OCI-LY3 (cell line): ENCODE measurements around the gene JARID2.

Experiments
- H2AFZ ChIP-seq: fragments of 200-600, 300-600 bp; shearing (Covaris generic); 2 replicates; pipeline ENCODE4 v1.6.0; 2014; ENCODE audit warnings: antibody characterized with exemption, low read depth, low read length
- H3K27ac ChIP-seq: fragments of 200-600, 300-600 bp; sonication (generic); 2 replicates; pipeline ENCODE4 v1.5.1; 2014; ENCODE audit warnings: mild to moderate bottlenecking, low read length, moderate library complexity, mixed read lengths
- H3K27me3 ChIP-seq: fragments of 200-600, 300-600 bp; sonication (generic); 2 replicates; pipeline ENCODE4 v1.6.1; 2014; ENCODE audit warnings: low read depth, low read length, mixed read lengths
- H3K36me3 ChIP-seq: fragments of 200-600, 300-600 bp; sonication (generic); replicated peaks from 2 replicates; pipeline ENCODE3; 2014; ENCODE audit warnings: low read depth, low read length, mixed read lengths
- H3K4me1 ChIP-seq: fragments of 300-600, 200-600 bp; sonication (generic); 2 replicates; pipeline ENCODE4 v1.6.1; 2014; ENCODE audit warnings: low read length, mixed read lengths
- H3K4me2 ChIP-seq: fragments of 200-600, 300-600 bp; sonication (generic); 2 replicates; pipeline ENCODE4 v1.6.1; 2014; ENCODE audit warnings: low read length, mixed read lengths
- H3K4me3 ChIP-seq: fragments of 300-600, 200-600 bp; sonication (generic); 2 replicates; pipeline ENCODE4 v1.5.1; 2014; ENCODE audit warnings: antibody characterized with exemption, mild to moderate bottlenecking, low read length, moderate library complexity
- H3K79me2 ChIP-seq: fragments of 300-600, 200-600 bp; shearing (Covaris generic); 2 replicates; pipeline ENCODE4 v1.6.1; 2014; ENCODE audit warnings: mild to moderate bottlenecking, low read length, mixed read lengths
- H3K9ac ChIP-seq: fragments of 300-600, 200-600 bp; shearing (Covaris generic); 2 replicates; pipeline ENCODE4 v1.6.0; 2014; ENCODE audit warnings: mild to moderate bottlenecking, low read length, moderate library complexity
- H3K9me3 ChIP-seq: fragments of 200-600, 300-600 bp; shearing (Covaris generic); 2 replicates; pipeline ENCODE4 v1.6.1; 2014; ENCODE audit warnings: low read length, mixed read lengths; ENCODE audit not compliant: insufficient read depth
- H4K20me1 ChIP-seq: fragments of 200-600, 300-600 bp; sonication (generic); 2 replicates; pipeline ENCODE4 v1.6.1; 2016; ENCODE audit warnings: low read length, mixed read lengths; ENCODE audit not compliant: insufficient read depth
- CTCF ChIP-seq: fragments of 200-600, 300-600 bp; sonication (generic); IDR thresholded peaks from 2 replicates; pipeline ENCODE4 v1.5.1; 2014; ENCODE audit warnings: antibody characterized with exemption, low read length, low read depth
- EZH2phosphoT487 ChIP-seq: fragments of 200-600 bp; shearing (Covaris generic); IDR thresholded peaks from 2 replicates; pipeline ENCODE4 v1.6.1; 2018; ENCODE audit warnings: antibody characterized with exemption, mixed run types, low read depth

Gene JARID2

DNA sequence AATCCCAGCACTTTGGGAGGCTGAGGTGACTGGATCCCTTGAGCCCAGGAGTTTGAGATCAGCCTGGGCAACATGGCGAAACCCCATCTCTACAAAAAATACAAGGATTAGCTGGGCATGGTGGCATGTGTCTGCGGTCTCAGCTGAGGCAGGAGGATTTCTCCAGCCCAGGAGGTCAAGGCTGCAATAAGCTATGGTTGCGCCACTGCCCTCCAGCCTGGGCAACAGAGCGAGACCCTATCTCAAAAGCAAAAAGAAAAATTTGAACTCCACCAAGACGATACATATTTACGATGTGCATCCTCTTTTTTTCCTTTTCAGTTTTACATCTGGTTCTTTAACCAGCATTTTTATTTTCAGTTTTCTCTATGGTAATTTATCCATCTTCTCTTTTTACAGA lies 162.1 kb downstream of the JARID2 start:
- H3K9ac ChIP-seq: no peak overlapping the region
- H3K4me1 ChIP-seq: no peaks in the 10 kb centered on the region
- no peak overlapping the region for H3K4me3 ChIP-seq
- no peaks in the 10 kb centered on the region for H3K9me3 ChIP-seq
- peaks cover 49% of the 10 kb centered on the region for H4K20me1 ChIP-seq
- peaks cover 2% of the 10 kb centered on the region for H3K36me3 ChIP-seq
- H3K4me2 ChIP-seq: no peak overlapping the region
- peaks cover 65% of the 10 kb centered on the region for H3K79me2 ChIP-seq
- no peak overlapping the region for H3K27ac ChIP-seq
- TF ChIP-seq CTCF (no peak), EZH2phosphoT487 (no peak)
- H2AFZ ChIP-seq: no peak overlapping the region
- H3K27me3 ChIP-seq: no peaks in the 10 kb centered on the region

DNA sequence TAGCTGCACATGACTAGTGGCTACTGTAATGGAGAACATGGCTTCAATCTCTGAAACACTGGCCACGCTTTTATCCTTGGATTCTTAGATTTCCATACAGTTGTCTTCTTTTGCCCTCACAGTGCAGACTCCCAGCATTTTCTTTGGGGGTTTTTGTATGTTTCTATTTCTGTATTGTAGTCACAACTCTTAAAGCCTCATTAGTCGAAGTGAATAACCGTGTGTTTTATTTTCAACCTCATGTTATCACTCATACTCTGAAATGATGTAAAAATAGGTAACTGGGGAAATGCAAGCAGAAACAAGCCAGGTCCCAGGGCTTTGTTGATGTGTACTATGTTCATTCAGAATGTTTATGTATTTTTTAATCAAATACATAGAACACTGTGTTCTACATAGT lies 162.9 kb downstream of the JARID2 start:
- Histone ChIP-seq H3K9ac (no peak overlapping the region), H3K4me1 (no peaks in the 10 kb centered on the region), H3K4me2 (no peak overlapping the region), H2AFZ (no peak overlapping the region), H3K79me2 (peaks cover 58% of the 10 kb centered on the region), H3K4me3 (no peak overlapping the region), H3K36me3 (peaks cover 2% of the 10 kb centered on the region), H3K27me3 (no peaks in the 10 kb centered on the region), H3K9me3 (no peaks in the 10 kb centered on the region), H4K20me1 (peaks cover 42% of the 10 kb centered on the region), H3K27ac (no peak overlapping the region)
- TF ChIP-seq CTCF (no peak), EZH2phosphoT487 (no peak)

DNA sequence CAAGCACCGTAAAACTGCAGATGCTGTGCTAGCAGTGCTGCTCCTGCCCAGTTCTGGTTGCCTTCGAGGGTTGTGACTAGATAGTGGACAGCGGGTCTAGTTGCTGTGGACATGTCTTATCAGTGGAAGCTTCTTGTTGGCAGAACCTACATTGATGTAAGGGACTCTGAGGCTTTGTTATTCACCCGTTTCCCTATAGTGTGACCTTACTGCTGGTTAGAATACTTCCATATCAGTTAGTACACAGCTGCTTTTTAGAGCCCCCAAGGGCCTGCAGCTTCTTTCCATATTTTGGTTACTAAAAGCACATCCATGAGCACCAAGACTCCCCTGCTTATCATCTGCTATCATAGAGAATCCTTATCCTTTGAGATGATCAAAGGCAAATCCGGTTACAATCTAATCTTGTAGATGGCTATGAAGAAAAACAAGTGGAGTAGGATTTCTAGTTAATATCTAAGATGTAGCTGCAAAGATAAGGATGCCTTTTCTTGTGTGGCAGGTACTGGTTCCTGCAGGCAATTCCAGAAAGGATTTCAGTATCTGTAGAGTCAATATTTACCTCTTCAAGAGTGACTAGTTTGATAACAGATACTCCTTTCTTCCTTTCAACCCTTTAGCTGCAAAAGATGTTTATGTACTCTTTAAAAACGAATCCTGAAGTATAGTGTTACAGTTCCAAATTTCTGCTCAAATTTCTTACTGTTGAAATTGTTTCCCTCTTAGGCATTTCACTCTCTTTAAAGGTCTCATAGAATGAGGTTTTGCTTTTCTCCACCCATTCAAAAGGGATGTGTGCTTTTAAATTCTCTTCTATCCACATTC lies 163.6 kb downstream of the JARID2 start:
- Histone ChIP-seq H3K4me3 (no peak overlapping the region), H3K4me1 (no peaks in the 10 kb centered on the region), H3K27ac (no peak overlapping the region), H3K4me2 (no peak overlapping the region), H2AFZ (no peak overlapping the region), H3K79me2 (peaks cover 51% of the 10 kb centered on the region), H4K20me1 (peaks cover 37% of the 10 kb centered on the region), H3K9me3 (no peaks in the 10 kb centered on the region), H3K9ac (no peak overlapping the region), H3K27me3 (no peaks in the 10 kb centered on the region), H3K36me3 (peaks cover 2% of the 10 kb centered on the region)
- no peak for TF ChIP-seq EZH2phosphoT487
- TF ChIP-seq CTCF: no peak

DNA sequence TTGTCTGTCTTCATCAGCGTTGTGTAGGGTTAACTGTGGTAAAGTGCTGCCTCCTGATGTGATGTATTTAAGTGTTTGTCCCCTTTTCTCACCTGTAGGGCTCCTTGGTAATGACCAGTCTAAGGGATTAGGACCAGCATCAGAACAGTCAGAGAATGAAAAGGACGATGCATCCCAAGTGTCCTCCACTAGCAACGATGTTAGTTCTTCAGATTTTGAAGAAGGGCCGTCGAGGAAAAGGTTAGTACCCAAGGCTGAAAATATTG lies 164.2 kb downstream of the JARID2 start:
- Histone ChIP-seq H3K9me3 (no peaks in the 10 kb centered on the region), H3K27me3 (no peaks in the 10 kb centered on the region), H4K20me1 (peaks cover 31% of the 10 kb centered on the region), H3K4me3 (no peak overlapping the region), H3K27ac (no peak overlapping the region), H3K36me3 (peaks cover 2% of the 10 kb centered on the region), H3K79me2 (peaks cover 45% of the 10 kb centered on the region), H3K4me2 (no peak overlapping the region), H3K4me1 (no peaks in the 10 kb centered on the region), H3K9ac (no peak overlapping the region), H2AFZ (no peak overlapping the region)
- no peak for TF ChIP-seq CTCF
- TF ChIP-seq EZH2phosphoT487: no peak
